Skeletal muscle tissue (tissue), 4 donors: ENCODE data around the gene BATF. TPM values are rescaled to one million over a fixed set of nuclear protein-coding genes. Genes with fewer than 3 reads are reported as not detected.

Experiments
- H3K27ac ChIP-seq: one replicate; pipeline ENCODE4 v1.7.0; 2013; ENCODE audit warnings: mild to moderate bottlenecking, low read depth, low read length, inconsistent platforms
- H3K27me3 ChIP-seq, 3 donors: one replicate each; pipeline ENCODE4 v1.7.0; 2013; ENCODE audit warnings: low read length in 3 of 3; ENCODE audit not compliant: control insufficient read depth in 3 of 3, insufficient read depth in 3 of 3
- H3K36me3 ChIP-seq, 3 donors: one replicate each; pipeline ENCODE4 v1.7.0; 2013; ENCODE audit warnings: low read length in 3 of 3; ENCODE audit not compliant: control insufficient read depth in 3 of 3, insufficient read depth in 3 of 3
- H3K4me1 ChIP-seq, 3 donors: one replicate each; pipeline ENCODE4 v1.7.0; 2013; ENCODE audit warnings: low read length in 3 of 3, mild to moderate bottlenecking in 3 of 3; ENCODE audit not compliant: control insufficient read depth in 3 of 3, insufficient read depth in 3 of 3
- H3K4me3 ChIP-seq, 3 donors: one replicate each; pipeline ENCODE4 v1.7.0; 2013; ENCODE audit warnings: low read length in 3 of 3
- H3K9ac ChIP-seq, 3 donors: one replicate each; pipeline ENCODE4 v1.7.0; 2013; ENCODE audit warnings: low read length in 3 of 3, mild to moderate bottlenecking in 3 of 3, moderate library complexity in 2 of 3, low read depth in 1 of 3
- H3K9me3 ChIP-seq, 3 donors: one replicate each; pipeline ENCODE4 v1.7.0; 2013; ENCODE audit warnings: low read length in 3 of 3; ENCODE audit not compliant: control insufficient read depth in 3 of 3
- total RNA-seq: library from RNA; depleted of rRNA; stranded (reverse); fragments of >200 nt; gene quantifications from one replicate; pipeline ENCODE4 v1.2.3, GENCODE V29; 2014
- donor health status: Osteomylitis.

Gene BATF
- total RNA-seq, 1 donor from 2014 or later: 1.0 TPM

- no peaks in the 10 kb centered on the region for H3K4me1 ChIP-seq
- no peak overlapping the region for H3K4me3 ChIP-seq
- no peaks in the 10 kb centered on the region for H3K27me3 ChIP-seq
- H3K27ac ChIP-seq: no peak overlapping the region
- H3K36me3 ChIP-seq: no peaks in the 10 kb centered on the region
- no peaks in the 10 kb centered on the region for H3K9me3 ChIP-seq
- H3K9ac ChIP-seq: no peak overlapping the region
Observed at GRCh38 chr14:75489480-75489837, 32.8 kb upstream of the BATF start.

- H3K4me3 ChIP-seq: no peak overlapping the region
- H3K9me3 ChIP-seq: no peaks in the 10 kb centered on the region
- no peaks in the 10 kb centered on the region for H3K27me3 ChIP-seq
- no peak overlapping the region for H3K27ac ChIP-seq
- H3K4me1 ChIP-seq: no peaks in the 10 kb centered on the region
- no peak overlapping the region for H3K9ac ChIP-seq
- no peaks in the 10 kb centered on the region for H3K36me3 ChIP-seq
Observed at GRCh38 chr14:75491376-75491978, 30.8 kb upstream of the BATF start.

GRCh38 chr14:75492832-75493591 lies 29.3 kb upstream of the BATF start:
- no peaks in the 10 kb centered on the region for H3K27me3 ChIP-seq
- H3K27ac ChIP-seq: no peak overlapping the region
- H3K9me3 ChIP-seq: no peaks in the 10 kb centered on the region
- no peak overlapping the region for H3K4me3 ChIP-seq
- no peak overlapping the region for H3K9ac ChIP-seq
- H3K36me3 ChIP-seq: no peaks in the 10 kb centered on the region
- no peaks in the 10 kb centered on the region for H3K4me1 ChIP-seq

- Histone ChIP-seq H3K27me3 (no peaks in the 10 kb centered on the region), H3K27ac (no peak overlapping the region), H3K9me3 (no peaks in the 10 kb centered on the region), H3K9ac (no peak overlapping the region), H3K36me3 (no peaks in the 10 kb centered on the region), H3K4me3 (no peak overlapping the region), H3K4me1 (no peaks in the 10 kb centered on the region)
Observed at GRCh38 chr14:75493592-75494087, 28.6 kb upstream of the BATF start.

GRCh38 chr14:75494896-75495295 lies 27.4 kb upstream of the BATF start:
- H3K27me3 ChIP-seq: no peaks in the 10 kb centered on the region
- no peak overlapping the region for H3K27ac ChIP-seq
- no peaks in the 10 kb centered on the region for H3K4me1 ChIP-seq
- no peak overlapping the region for H3K4me3 ChIP-seq
- no peaks in the 10 kb centered on the region for H3K9me3 ChIP-seq
- H3K9ac ChIP-seq: no peak overlapping the region
- no peaks in the 10 kb centered on the region for H3K36me3 ChIP-seq

GRCh38 chr14:75495399-75495798 lies 26.9 kb upstream of the BATF start:
- no peak overlapping the region for H3K4me3 ChIP-seq

GRCh38 chr14:75495882-75496281 lies 26.4 kb upstream of the BATF start:
- H3K9me3 ChIP-seq: no peaks in the 10 kb centered on the region
- H3K36me3 ChIP-seq: no peaks in the 10 kb centered on the region
- no peak overlapping the region for H3K9ac ChIP-seq
- no peaks in the 10 kb centered on the region for H3K27me3 ChIP-seq
- no peak overlapping the region for H3K4me3 ChIP-seq
- H3K4me1 ChIP-seq: no peaks in the 10 kb centered on the region
- H3K27ac ChIP-seq: no peak overlapping the region

More at GRCh38 chr14:75495399-75495798, 26.9 kb upstream of the BATF start:
- Histone ChIP-seq H3K27ac (no peak overlapping the region), H3K27me3 (no peaks in the 10 kb centered on the region), H3K36me3 (no peaks in the 10 kb centered on the region), H3K4me1 (no peaks in the 10 kb centered on the region), H3K9me3 (no peaks in the 10 kb centered on the region), H3K9ac (no peak overlapping the region)

GRCh38 chr14:75496755-75497154 lies 25.5 kb upstream of the BATF start:
- Histone ChIP-seq H3K9me3 (no peaks in the 10 kb centered on the region), H3K36me3 (no peaks in the 10 kb centered on the region), H3K27ac (no peak overlapping the region), H3K27me3 (no peaks in the 10 kb centered on the region), H3K4me1 (no peaks in the 10 kb centered on the region), H3K4me3 (no peak overlapping the region), H3K9ac (no peak overlapping the region)

GRCh38 chr14:75497191-75497590 lies 25.1 kb upstream of the BATF start:
- Histone ChIP-seq H3K9ac (no peak overlapping the region), H3K36me3 (no peaks in the 10 kb centered on the region), H3K27me3 (no peaks in the 10 kb centered on the region), H3K9me3 (no peaks in the 10 kb centered on the region), H3K27ac (no peak overlapping the region), H3K4me1 (no peaks in the 10 kb centered on the region), H3K4me3 (no peak overlapping the region)

GRCh38 chr14:75497701-75498100 lies 24.6 kb upstream of the BATF start:
- no peaks in the 10 kb centered on the region for H3K27me3 ChIP-seq
- no peaks in the 10 kb centered on the region for H3K9me3 ChIP-seq
- H3K4me1 ChIP-seq: no peaks in the 10 kb centered on the region
- H3K36me3 ChIP-seq: no peaks in the 10 kb centered on the region
- no peak overlapping the region for H3K9ac ChIP-seq
- H3K4me3 ChIP-seq: no peak overlapping the region
- H3K27ac ChIP-seq: no peak overlapping the region
